ENCODE measurements around the gene ST7. TPM values are rescaled to one million over a fixed set of nuclear protein-coding genes. Genes with fewer than 3 reads are reported as not detected.

Gene ST7
- total and polyA plus RNA-seq, 2 of the 13 experiments (the other 11 are each of a cell fraction or from before 2014, with no cell fraction given), result 17.3 to 23.5 TPM

DNA sequence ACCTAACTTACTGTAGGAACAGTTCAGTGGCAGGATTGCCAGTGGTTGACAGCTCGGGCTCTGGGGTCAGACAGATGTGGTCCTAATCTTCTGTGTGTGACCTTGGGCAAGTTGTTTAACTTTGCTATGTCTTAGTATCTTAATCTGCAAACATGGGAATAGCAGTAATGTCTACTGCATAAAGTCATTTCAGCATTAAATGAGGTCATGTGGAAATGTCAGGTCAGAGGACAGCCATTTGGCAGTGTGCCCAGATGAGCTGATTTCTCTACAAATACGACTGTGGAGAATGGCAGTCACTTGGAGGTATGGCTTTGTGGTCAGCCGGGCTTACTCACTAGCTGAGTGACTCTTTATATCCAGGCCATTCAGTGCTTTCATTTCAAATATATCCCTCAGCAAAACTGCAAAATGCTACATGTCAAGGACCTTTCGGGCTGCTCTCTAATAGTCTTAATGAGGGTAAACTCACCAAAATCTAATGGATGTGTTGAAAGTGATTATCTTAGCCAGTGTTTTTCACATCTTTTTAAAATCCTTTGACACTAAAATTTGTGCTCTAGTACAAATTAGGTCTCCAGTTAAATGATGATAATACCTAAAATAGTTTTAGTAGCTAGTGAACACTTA is 171.4 kb downstream of the ST7 start (continued):
- TF ChIP-seq ZBTB4 (CRISPR knock-in tag; IDR thresholded peaks at IDR 0.05; ENCODE audit: borderline replicate concordance), result no peak
- TF ChIP-seq MTF1 (CRISPR knock-in tag; IDR thresholded peaks at IDR 0.05), result no peak
- no peak for TF ChIP-seq ZSCAN9 (CRISPR knock-in tag; IDR thresholded peaks at IDR 0.05; ENCODE audit: borderline replicate concordance)
- peak; percentile 72 for TF ChIP-seq ZMYM4 (CRISPR knock-in tag; IDR thresholded peaks at IDR 0.05)
- TF ChIP-seq ZBTB38 (CRISPR knock-in tag; IDR thresholded peaks at IDR 0.05), result no peak
- TF ChIP-seq MNT (IDR thresholded peaks at IDR 0.05), result no peak
- TF ChIP-seq, protein P1, sequence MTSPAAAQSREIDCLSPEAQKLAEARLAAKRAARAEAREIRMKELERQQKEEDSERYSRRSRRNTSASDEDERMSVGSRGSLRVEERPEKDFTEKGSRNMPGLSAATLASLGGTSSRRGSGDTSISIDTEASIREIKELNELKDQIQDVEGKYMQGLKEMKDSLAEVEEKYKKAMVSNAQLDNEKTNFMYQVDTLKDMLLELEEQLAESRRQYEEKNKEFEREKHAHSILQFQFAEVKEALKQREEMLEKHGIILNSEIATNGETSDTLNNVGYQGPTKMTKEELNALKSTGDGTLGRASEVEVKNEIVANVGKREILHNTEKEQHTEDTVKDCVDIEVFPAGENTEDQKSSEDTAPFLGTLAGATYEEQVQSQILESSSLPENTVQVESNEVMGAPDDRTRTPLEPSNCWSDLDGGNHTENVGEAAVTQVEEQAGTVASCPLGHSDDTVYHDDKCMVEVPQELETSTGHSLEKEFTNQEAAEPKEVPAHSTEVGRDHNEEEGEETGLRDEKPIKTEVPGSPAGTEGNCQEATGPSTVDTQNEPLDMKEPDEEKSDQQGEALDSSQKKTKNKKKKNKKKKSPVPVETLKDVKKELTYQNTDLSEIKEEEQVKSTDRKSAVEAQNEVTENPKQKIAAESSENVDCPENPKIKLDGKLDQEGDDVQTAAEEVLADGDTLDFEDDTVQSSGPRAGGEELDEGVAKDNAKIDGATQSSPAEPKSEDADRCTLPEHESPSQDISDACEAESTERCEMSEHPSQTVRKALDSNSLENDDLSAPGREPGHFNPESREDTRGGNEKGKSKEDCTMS (CRISPR knock-in tag; conservative IDR thresholded peaks at IDR 0.05), result no peak
- no peak for TF ChIP-seq ZNF670 (CRISPR knock-in tag; IDR thresholded peaks at IDR 0.05; ENCODE audit: borderline replicate concordance)
- TF ChIP-seq ZBTB39 (CRISPR knock-in tag; IDR thresholded peaks at IDR 0.05), result no peak
- TF ChIP-seq JUND (CRISPR knock-in tag; IDR thresholded peaks at IDR 0.05), result no peak
- TF ChIP-seq SP4 (CRISPR knock-in tag; IDR thresholded peaks at IDR 0.05), result no peak
- TF ChIP-seq NFAT5 (CRISPR knock-in tag; IDR thresholded peaks at IDR 0.05), result no peak
- TF ChIP-seq TMF1 (CRISPR knock-in tag; IDR thresholded peaks at IDR 0.05; ENCODE audit: low read depth), result no peak
- no peak for TF ChIP-seq U2AF1 (optimal IDR thresholded peaks at IDR 0.05; ENCODE audit: low read depth, low read length)
